SU-DHL-6 (cell line): ENCODE data around the gene EMC9.

Experiments used
- H2AFZ ChIP-seq: fragments of 200-600 bp; sonication (generic); 2 replicates; pipeline ENCODE4 v1.6.1; 2014; ENCODE audit warnings: low read depth, mild to moderate bottlenecking, moderate library complexity, mixed read lengths, antibody characterized with exemption, low read length; ENCODE audit not compliant: severe bottlenecking
- H3F3A ChIP-seq: fragments of 200-600 bp; shearing (Covaris generic); 2 replicates; pipeline ENCODE4 v1.6.0; 2016; ENCODE audit warnings: antibody characterized with exemption, mild to moderate bottlenecking; ENCODE audit not compliant: insufficient read depth
- H3K27ac ChIP-seq: fragments of 200-600 bp; sonication (generic); 2 replicates; pipeline ENCODE4 v1.5.1; 2016; ENCODE audit warnings: low read depth, mild to moderate bottlenecking, low read length, moderate library complexity, mixed read lengths
- H3K27me3 ChIP-seq: fragments of 200-600 bp; sonication (generic), shearing (Covaris generic); 2 replicates; pipeline ENCODE4 v1.6.0; 2014; ENCODE audit warnings: mild to moderate bottlenecking, low read length
- H3K36me3 ChIP-seq: fragments of 200-600 bp; sonication (generic); 2 replicates; pipeline ENCODE4 v1.6.1; 2014; ENCODE audit warnings: mild to moderate bottlenecking, low read length, mixed read lengths
- H3K4me2 ChIP-seq: fragments of 300-600, 200-600 bp; shearing (Covaris generic), sonication (generic); 2 replicates; pipeline ENCODE4 v1.6.0; 2014; ENCODE audit warnings: low read length, low read depth, mild to moderate bottlenecking; ENCODE audit not compliant: poor library complexity, severe bottlenecking
- H3K4me3 ChIP-seq: fragments of 200-600 bp; sonication (generic); 2 replicates; pipeline ENCODE4 v1.5.1; 2014; ENCODE audit warnings: antibody characterized with exemption, low read length, mild to moderate bottlenecking, mixed read lengths; ENCODE audit not compliant: insufficient read depth, poor library complexity, severe bottlenecking
- H3K79me2 ChIP-seq: fragments of 200-600 bp; sonication (generic); 2 replicates; pipeline ENCODE4 v1.6.1; 2014; ENCODE audit warnings: mild to moderate bottlenecking, low read length, moderate library complexity; ENCODE audit not compliant: insufficient read depth
- H3K9ac ChIP-seq: fragments of 200-600 bp; sonication (generic); 2 replicates; pipeline ENCODE4 v1.7.0; 2014; ENCODE audit warnings: mild to moderate bottlenecking, low read length
- H3K9me2 ChIP-seq: fragments of 200-600 bp; sonication (generic); replicated peaks from 2 replicates; pipeline ENCODE4 v1.6.1; 2014; ENCODE audit warnings: low read length; ENCODE audit not compliant: insufficient read depth
- H3K9me3 ChIP-seq: fragments of 200-600 bp; sonication (generic); 2 replicates; pipeline ENCODE4 v1.6.1; 2014; ENCODE audit warnings: low read length, mixed read lengths; ENCODE audit not compliant: insufficient read depth
- H4K20me1 ChIP-seq: fragments of 200-600 bp; sonication (generic); 2 replicates; pipeline ENCODE4 v1.6.1; 2014; ENCODE audit warnings: low read depth, mild to moderate bottlenecking, antibody characterized with exemption, low read length, moderate library complexity, mixed read lengths
- CTCF ChIP-seq: fragments of 200-600 bp; sonication (generic); IDR thresholded peaks from one replicate; pipeline ENCODE4 v1.5.1; 2017; ENCODE audit warnings: antibody characterized with exemption, mild to moderate bottlenecking, low read length, moderate library complexity; ENCODE audit not compliant: insufficient read depth, poor library complexity, severe bottlenecking
- EZH2phosphoT487 ChIP-seq: fragments of 200-600 bp; sonication (generic), shearing (Covaris generic); conservative IDR thresholded peaks from 2 replicates; pipeline ENCODE4 v1.6.1; 2018; ENCODE audit warnings: mild to moderate bottlenecking, antibody characterized with exemption, low read length, moderate library complexity, mixed read lengths

The EMC9 gene

DNA sequence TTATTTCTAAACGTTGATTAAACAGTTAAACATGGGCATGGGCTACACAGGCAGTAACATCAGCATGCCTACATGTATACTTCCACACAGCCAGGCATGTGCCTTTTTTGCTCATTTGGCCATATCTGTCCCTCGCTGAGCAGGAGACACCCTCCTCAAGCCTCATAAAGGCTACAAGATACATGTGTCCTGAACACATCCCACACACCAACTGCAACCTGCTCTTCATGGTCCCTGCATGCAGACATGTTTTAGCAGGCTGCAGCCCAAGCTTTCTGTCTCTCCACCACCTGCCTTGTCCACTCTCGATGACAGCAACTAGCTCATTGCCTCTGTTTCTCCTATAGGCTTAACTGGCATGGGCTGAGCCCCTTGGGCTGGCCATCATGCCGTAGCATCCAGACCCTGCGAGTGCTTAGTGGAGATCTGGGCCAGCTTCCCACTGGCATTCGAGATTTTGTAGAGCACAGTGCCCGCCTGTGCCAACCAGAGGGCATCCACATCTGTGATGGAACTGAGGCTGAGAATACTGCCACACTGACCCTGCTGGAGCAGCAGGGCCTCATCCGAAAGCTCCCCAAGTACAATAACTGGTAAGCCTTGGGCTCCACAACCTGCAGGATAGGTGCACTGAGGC, 44.7 kb downstream of the EMC9 start:
- Histone ChIP-seq H3F3A (peaks cover 19% of the 10 kb centered on the region), H3K27me3 (no peaks in the 10 kb centered on the region), H3K79me2 (peaks cover 8% of the 10 kb centered on the region; the same call in 1 of the 2 replicates), H3K4me3 (no peak overlapping the region), H3K4me2 (no peak overlapping the region), H2AFZ (no peak overlapping the region), H3K9ac (no peak overlapping the region), H3K9me3 (no peaks in the 10 kb centered on the region), H4K20me1 (no peaks in the 10 kb centered on the region), H3K9me2 (no peaks in the 10 kb centered on the region), H3K27ac (no peak overlapping the region), H3K36me3 (no peaks in the 10 kb centered on the region)
- TF ChIP-seq EZH2phosphoT487: no peak
- TF ChIP-seq CTCF: no peak

- H3K9me3 ChIP-seq: no peaks in the 10 kb centered on the region
- peaks cover 8% of the 10 kb centered on the region; the same call in 1 of the 2 replicates for H3K79me2 ChIP-seq
- peak overlapping the region; percentile 84 for H3K27ac ChIP-seq
- peaks cover 19% of the 10 kb centered on the region for H3F3A ChIP-seq
- H3K4me2 ChIP-seq: peak overlapping the region; percentile 87
- no peaks in the 10 kb centered on the region for H3K27me3 ChIP-seq
- H3K36me3 ChIP-seq: no peaks in the 10 kb centered on the region
- no peak overlapping the region for H2AFZ ChIP-seq
- no peaks in the 10 kb centered on the region for H4K20me1 ChIP-seq
- TF ChIP-seq CTCF: no peak
- TF ChIP-seq EZH2phosphoT487: no peak
- peak overlapping the region; percentile 92 for H3K4me3 ChIP-seq
- H3K9ac ChIP-seq: peak overlapping the region; percentile 96
- no peaks in the 10 kb centered on the region for H3K9me2 ChIP-seq
Observed at GRCh38 chr14:24095271-24096068, 45.9 kb downstream of the EMC9 start.

DNA sequence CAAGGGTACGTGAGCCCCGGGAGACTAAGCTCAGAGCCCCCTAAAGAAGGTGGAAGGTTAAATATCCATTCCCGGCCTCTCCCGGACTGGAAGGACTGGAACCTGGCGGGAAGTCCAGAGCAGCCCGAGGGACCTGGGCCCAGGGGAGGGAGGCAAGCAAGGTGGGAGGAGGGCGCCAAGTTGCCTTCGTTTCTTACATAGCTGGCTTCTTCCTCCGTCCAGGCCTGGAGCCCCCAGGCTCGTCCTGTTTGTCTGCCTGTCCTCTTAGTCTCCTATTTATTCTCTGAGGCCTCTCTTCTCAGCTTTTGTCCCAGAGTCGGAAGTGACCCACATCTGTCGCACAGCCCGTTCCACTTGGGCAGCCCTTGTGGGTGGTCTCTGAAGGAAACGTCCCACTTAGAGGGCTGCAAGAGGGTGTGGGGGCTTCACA, 46.5 kb downstream of the EMC9 start:
- Histone ChIP-seq H3K4me3 (peak overlapping the region; percentile 92), H3K79me2 (peaks cover 8% of the 10 kb centered on the region; the same call in 1 of the 2 replicates), H3K9me2 (no peaks in the 10 kb centered on the region), H2AFZ (peak overlapping the region; percentile 43), H3K27ac (peak overlapping the region; percentile 84), H3K9ac (peak overlapping the region; percentile 96), H3F3A (peaks cover 19% of the 10 kb centered on the region), H4K20me1 (no peaks in the 10 kb centered on the region), H3K27me3 (no peaks in the 10 kb centered on the region), H3K36me3 (no peaks in the 10 kb centered on the region), H3K4me2 (peak overlapping the region; percentile 87), H3K9me3 (no peaks in the 10 kb centered on the region)
- TF ChIP-seq EZH2phosphoT487 (no peak), CTCF (no peak)
